HG02943 (cell line): Measurements from ENCODE around the gene STMN3.

ENCODE experiments used
- ATAC-seq: cut with Tn5 transposase; IDR thresholded peaks from one replicate; pipeline ENCODE4 v1.9.1; 2021; ENCODE audit warnings: mild to moderate bottlenecking, low read depth, moderate library complexity; ENCODE audit not compliant: unreplicated experiment

STMN3 gene

GRCh38 chr20:63692436-63693082 lies 39.3 kb upstream of the STMN3 start:
- ATAC-seq: no peak

- no peak for ATAC-seq
Measured at GRCh38 chr20:63691711-63692435, 38.6 kb upstream of the STMN3 start.

- no peak for ATAC-seq
Measured at GRCh38 chr20:63690898-63691710, 37.9 kb upstream of the STMN3 start.

- ATAC-seq: no peak
Measured at GRCh38 chr20:63690003-63690897, 37.0 kb upstream of the STMN3 start.

- ATAC-seq: no peak
Measured at GRCh38 chr20:63689046-63690002, 36.1 kb upstream of the STMN3 start.

GRCh38 chr20:63688228-63689045 lies 35.2 kb upstream of the STMN3 start:
- no peak for ATAC-seq

GRCh38 chr20:63687419-63688178 lies 34.4 kb upstream of the STMN3 start:
- no peak for ATAC-seq

- ATAC-seq: no peak
Measured at GRCh38 chr20:63686492-63687321, 33.5 kb upstream of the STMN3 start.

GRCh38 chr20:63686094-63686491 lies 32.9 kb upstream of the STMN3 start:
- ATAC-seq: no peak

GRCh38 chr20:63685269-63686026 lies 32.2 kb upstream of the STMN3 start:
- no peak for ATAC-seq

GRCh38 chr20:63682384-63683139 lies 29.3 kb upstream of the STMN3 start:
- no peak for ATAC-seq

- no peak for ATAC-seq
Measured at GRCh38 chr20:63681609-63682142, 28.5 kb upstream of the STMN3 start.

GRCh38 chr20:63680857-63681608 lies 27.8 kb upstream of the STMN3 start:
- no peak for ATAC-seq

GRCh38 chr20:63680427-63680826 lies 27.2 kb upstream of the STMN3 start:
- no peak for ATAC-seq
